ENCODE measurements around the gene SEMA3G.

The SEMA3G gene

GRCh38 chr3:52483081-52483480 is 38.2 kb upstream of the SEMA3G start:
- DNase-seq (ENCODE audit: low read depth): no peak
- TF ChIP-seq CTCF (IDR thresholded peaks at IDR 0.05; ENCODE audit: low read depth, low read length, missing control alignments): no peak
- H3K4me3 ChIP-seq (ENCODE audit: low read depth, low read length): no peak overlapping the region

GRCh38 chr3:52481819-52482521 is 37.1 kb upstream of the SEMA3G start:
- no peak overlapping the region for H3K4me3 ChIP-seq (ENCODE audit: low read depth, low read length)
- DNase-seq (ENCODE audit: low read depth): no peak
- peak; percentile 49 for TF ChIP-seq CTCF (IDR thresholded peaks at IDR 0.05; ENCODE audit: low read depth, low read length, missing control alignments)

GRCh38 chr3:52480768-52481715 is 36.1 kb upstream of the SEMA3G start:
- no peak for DNase-seq (ENCODE audit: low read depth)
- TF ChIP-seq CTCF (IDR thresholded peaks at IDR 0.05; ENCODE audit: low read depth, low read length, missing control alignments): no peak

GRCh38 chr3:52479877-52480575 is 35.1 kb upstream of the SEMA3G start:
- no peak overlapping the region for H3K4me3 ChIP-seq (ENCODE audit: low read depth, low read length)
- DNase-seq (ENCODE audit: low read depth): no peak
- no peak for TF ChIP-seq CTCF (IDR thresholded peaks at IDR 0.05; ENCODE audit: low read depth, low read length, missing control alignments)

More at GRCh38 chr3:52480768-52481715, 36.1 kb upstream of the SEMA3G start:
- H3K4me3 ChIP-seq (ENCODE audit: low read depth, low read length): no peak overlapping the region

GRCh38 chr3:52479037-52479876 is 34.4 kb upstream of the SEMA3G start:
- no peak for DNase-seq (ENCODE audit: low read depth)
- no peak for TF ChIP-seq CTCF (IDR thresholded peaks at IDR 0.05; ENCODE audit: low read depth, low read length, missing control alignments)
- H3K4me3 ChIP-seq (ENCODE audit: low read depth, low read length): no peak overlapping the region

- H3K4me3 ChIP-seq (ENCODE audit: low read depth, low read length): no peak overlapping the region
- DNase-seq (ENCODE audit: low read depth): no peak
- TF ChIP-seq CTCF (IDR thresholded peaks at IDR 0.05; ENCODE audit: low read depth, low read length, missing control alignments): no peak
Observed at GRCh38 chr3:52477796-52478095, 32.8 kb upstream of the SEMA3G start.
